Activated CD4-positive, alpha-beta T cell treated with anti-CD3 and anti-CD28 coated beads, Interleukin-2, amount 10 ng/mL, durations not matched to agents 24 days and 14 days (primary cell): Measurements from ENCODE around the gene MITF. TPM values are rescaled to one million over a fixed set of nuclear protein-coding genes. Genes with fewer than 3 reads are reported as not detected.

Experiments used
- DNase-seq: peaks from one replicate; pipeline ENCODE4 v3.0.0; 2022
- H3K27ac Mint-ChIP-seq: one replicate; pipeline ENCODE4 v1.8.0; 2022; ENCODE audit warnings: mild to moderate bottlenecking, mixed read lengths
- H3K27me3 Mint-ChIP-seq: one replicate; pipeline ENCODE4 v1.8.0; 2022; ENCODE audit warnings: mixed read lengths
- H3K36me3 Mint-ChIP-seq: one replicate; pipeline ENCODE4 v1.8.0; 2022; ENCODE audit warnings: low read depth, mild to moderate bottlenecking, mixed read lengths
- H3K4me1 Mint-ChIP-seq: one replicate; pipeline ENCODE4 v1.8.0; 2021; ENCODE audit warnings: mixed read lengths
- H3K4me3 Mint-ChIP-seq: one replicate; pipeline ENCODE4 v1.8.0; 2022; ENCODE audit warnings: mild to moderate bottlenecking, moderate library complexity, mixed read lengths
- H3K9me3 Mint-ChIP-seq: one replicate; pipeline ENCODE4 v1.8.0; 2021; ENCODE audit warnings: mixed read lengths
- intact Hi-C: fragments of 100-400 bp; cut with micrococcal nuclease; formaldehyde crosslinking; loops from one replicate; pipeline ENCODE4 v1.15.1; 2023
- total RNA-seq: library from RNA; stranded (reverse); gene quantifications from 2 replicates; pipeline ENCODE4 v1.2.3, GENCODE V29; 2022

The MITF gene
- 0.16 and 0.52 TPM in 2 replicates for total RNA-seq

DNA sequence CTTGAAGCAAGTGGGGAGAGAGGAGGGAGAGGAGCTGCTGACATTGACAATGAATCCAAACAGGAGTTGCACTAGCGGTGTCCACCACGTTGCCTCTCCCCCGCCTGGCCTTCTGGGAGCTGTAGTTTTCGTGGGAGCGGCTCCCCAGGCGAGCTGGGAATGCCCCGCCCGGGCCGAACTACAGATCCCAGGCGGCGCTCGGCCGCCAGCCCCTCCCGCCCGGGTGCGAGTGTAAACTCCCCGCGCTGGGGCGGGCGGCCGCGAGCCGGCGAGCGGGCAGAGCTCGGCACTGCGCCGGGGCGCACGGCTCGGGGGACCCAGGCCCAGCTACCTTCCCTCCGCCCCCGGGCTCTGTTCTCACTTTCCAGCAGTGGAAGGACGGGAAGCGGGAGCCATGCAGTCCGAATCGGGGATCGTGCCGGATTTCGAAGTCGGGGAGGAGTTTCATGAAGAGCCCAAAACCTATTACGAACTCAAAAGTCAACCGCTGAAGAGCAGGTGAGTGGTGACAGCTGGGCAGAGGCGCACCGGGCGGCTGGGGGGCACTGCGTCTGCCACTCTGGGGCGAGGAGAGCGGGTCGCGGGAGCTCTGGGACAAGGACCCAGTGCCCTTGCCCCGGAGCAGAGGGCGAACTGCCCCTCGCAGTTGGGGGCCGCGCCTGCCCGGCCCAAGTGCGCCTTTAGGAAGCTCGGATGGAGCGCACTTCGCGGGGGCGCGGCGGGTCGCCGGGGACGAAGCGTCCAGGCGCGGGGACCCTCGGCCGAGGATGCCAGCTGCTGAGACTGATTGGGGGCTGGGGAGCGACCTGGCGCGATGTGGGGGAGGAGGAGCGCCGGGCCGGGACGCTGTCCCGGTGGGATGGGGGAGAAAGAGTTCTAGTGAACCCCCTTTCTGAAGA lies at the start of gene MITF:
TSS of gene MITF (plus strand) at position 261 of the 899 bp plus-strand sequence. CDS start at position 395, 134 bp downstream.
- no peaks in the 10 kb centered on the region for H3K36me3 Mint-ChIP-seq
- peak; percentile 81 for DNase-seq
- intact Hi-C loops: no loop called here
- H3K4me3 Mint-ChIP-seq: peak within 1 kb of the TSS; percentile 68
- H3K9me3 Mint-ChIP-seq: no peaks in the 10 kb centered on the region
- peaks cover 53% of the 10 kb centered on the region for H3K27me3 Mint-ChIP-seq
- peaks cover 3% of the 10 kb centered on the region for H3K4me1 Mint-ChIP-seq
- H3K27ac Mint-ChIP-seq: no peak within 1 kb of the TSS

DNA sequence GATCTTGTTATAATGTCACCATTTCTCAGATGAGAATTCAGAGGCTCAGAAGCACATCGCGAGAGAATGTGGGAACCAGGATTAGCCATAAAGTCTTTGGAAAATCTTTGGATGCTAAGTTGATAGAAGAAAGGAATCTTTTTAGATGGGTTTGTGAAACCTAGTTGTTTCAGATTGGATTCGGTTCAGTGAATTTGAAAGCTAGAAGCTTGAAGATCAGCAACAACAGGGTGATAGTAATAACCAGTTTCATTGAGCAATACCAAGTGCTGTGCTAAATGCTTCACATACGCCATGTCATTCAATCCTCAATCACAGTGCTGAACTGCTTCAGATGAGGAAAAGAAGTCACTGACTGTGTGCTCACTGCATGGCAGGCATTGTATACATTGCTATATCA lies 47.4 kb upstream of the MITF start:
- Mint-ChIP-seq H3K4me1 (no peaks in the 10 kb centered on the region), H3K9me3 (no peaks in the 10 kb centered on the region), H3K27me3 (no peaks in the 10 kb centered on the region), H3K4me3 (no peak overlapping the region), H3K36me3 (no peaks in the 10 kb centered on the region), H3K27ac (no peak overlapping the region)
- no peak for DNase-seq
- intact Hi-C loops: no loop called here

DNA sequence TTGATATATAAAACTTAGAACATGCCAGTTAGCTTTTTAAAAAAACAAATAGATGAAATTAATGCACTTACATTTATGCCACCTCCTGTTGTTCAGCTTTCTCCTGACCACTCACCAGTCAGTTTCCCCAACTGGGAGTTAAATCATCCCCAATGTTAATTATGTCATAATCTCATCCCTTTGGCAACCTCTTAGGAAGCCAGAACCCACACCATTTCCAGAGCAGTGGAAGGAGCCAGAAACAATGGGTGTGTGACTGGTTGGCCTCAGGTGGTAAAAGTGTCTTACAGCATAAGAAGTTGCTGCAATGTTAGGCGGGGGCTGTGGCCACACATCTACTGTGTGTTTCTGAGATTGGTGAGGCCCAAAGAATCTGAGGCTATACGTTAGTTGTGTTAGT lies 46.5 kb upstream of the MITF start:
- Mint-ChIP-seq H3K36me3 (no peaks in the 10 kb centered on the region), H3K9me3 (no peaks in the 10 kb centered on the region), H3K4me3 (no peak overlapping the region), H3K27me3 (no peaks in the 10 kb centered on the region), H3K27ac (no peak overlapping the region), H3K4me1 (no peaks in the 10 kb centered on the region)
- DNase-seq: no peak
- intact Hi-C loops: no loop called here

- H3K36me3 Mint-ChIP-seq: no peaks in the 10 kb centered on the region
- no peaks in the 10 kb centered on the region for H3K4me1 Mint-ChIP-seq
- H3K4me3 Mint-ChIP-seq: no peak overlapping the region
- H3K27ac Mint-ChIP-seq: no peak overlapping the region
- no peaks in the 10 kb centered on the region for H3K27me3 Mint-ChIP-seq
- DNase-seq: no peak
- intact Hi-C loops: no loop called here
- no peaks in the 10 kb centered on the region for H3K9me3 Mint-ChIP-seq
Measured at GRCh38 chr3:69695443-69695842, 43.8 kb upstream of the MITF start.

DNA sequence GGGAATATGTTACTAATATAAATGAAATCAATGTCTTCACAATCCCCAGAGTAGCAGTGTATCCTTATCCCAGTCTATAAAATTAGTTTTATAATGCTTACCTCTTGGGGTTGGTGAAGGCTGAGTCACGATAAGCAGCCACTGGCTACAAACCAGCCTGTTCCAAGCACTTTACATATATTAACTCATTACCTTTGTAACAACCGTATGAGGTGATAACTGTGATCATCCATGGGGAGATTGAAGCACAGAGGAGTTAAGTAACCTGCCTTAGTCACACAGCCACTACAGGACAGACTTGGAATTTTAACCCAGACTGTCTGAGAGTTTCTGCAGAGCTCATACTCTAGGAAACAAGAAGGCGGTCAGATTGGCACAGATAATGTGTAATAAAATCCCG lies 43.3 kb upstream of the MITF start:
- no peak for DNase-seq
- H3K9me3 Mint-ChIP-seq: no peaks in the 10 kb centered on the region
- no peak overlapping the region for H3K4me3 Mint-ChIP-seq
- H3K27ac Mint-ChIP-seq: no peak overlapping the region
- H3K36me3 Mint-ChIP-seq: no peaks in the 10 kb centered on the region
- no peaks in the 10 kb centered on the region for H3K27me3 Mint-ChIP-seq
- intact Hi-C loops: no loop called here
- H3K4me1 Mint-ChIP-seq: no peaks in the 10 kb centered on the region

DNA sequence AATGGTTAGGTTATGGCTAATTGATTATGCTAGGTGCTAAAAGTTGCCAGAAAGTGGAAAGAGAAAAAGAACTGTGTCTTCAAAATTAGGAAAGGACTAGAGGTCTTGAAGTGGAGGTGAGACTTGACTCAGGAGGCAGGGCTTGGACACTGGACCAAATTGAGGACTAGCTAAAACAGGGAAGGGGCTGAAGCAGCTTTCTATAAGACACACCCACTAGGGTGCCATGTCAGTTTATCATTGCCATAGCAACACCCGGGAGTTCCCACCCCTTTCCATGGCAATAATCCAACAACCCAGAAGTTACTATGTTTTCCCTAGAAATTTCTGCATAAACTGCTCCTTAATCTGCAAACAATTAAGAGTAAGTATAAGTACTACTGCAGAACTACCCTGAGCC lies 42.9 kb upstream of the MITF start:
- intact Hi-C loops: no loop called here
- H3K4me3 Mint-ChIP-seq: no peak overlapping the region
- DNase-seq: no peak
- no peaks in the 10 kb centered on the region for H3K4me1 Mint-ChIP-seq
- peaks cover 1% of the 10 kb centered on the region for H3K9me3 Mint-ChIP-seq
- H3K27ac Mint-ChIP-seq: no peak overlapping the region
- H3K27me3 Mint-ChIP-seq: no peaks in the 10 kb centered on the region
- no peaks in the 10 kb centered on the region for H3K36me3 Mint-ChIP-seq

DNA sequence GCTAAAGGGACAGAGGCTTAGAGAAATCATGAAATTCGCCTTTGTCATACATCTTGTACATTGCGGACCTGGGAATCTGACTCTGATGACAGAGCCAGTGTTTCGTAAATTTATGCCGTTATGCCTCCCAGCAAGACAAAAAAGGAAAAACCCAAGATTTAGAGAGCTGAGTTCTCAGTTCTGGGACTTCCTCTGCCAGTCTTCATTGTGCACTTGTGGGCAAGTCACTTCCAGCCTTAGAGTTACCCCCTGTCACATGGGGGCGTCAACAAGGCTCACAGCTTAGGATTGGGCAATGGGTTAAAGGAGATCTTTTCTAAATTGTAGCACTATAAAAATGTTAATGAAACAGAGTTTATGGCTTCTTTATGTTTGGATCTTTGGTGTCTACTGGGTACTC lies 41.9 kb upstream of the MITF start:
- H3K27ac Mint-ChIP-seq: no peak overlapping the region
- H3K27me3 Mint-ChIP-seq: no peaks in the 10 kb centered on the region
- H3K4me3 Mint-ChIP-seq: no peak overlapping the region
- H3K36me3 Mint-ChIP-seq: no peaks in the 10 kb centered on the region
- H3K4me1 Mint-ChIP-seq: no peaks in the 10 kb centered on the region
- intact Hi-C loops: no loop called here
- DNase-seq: no peak
- H3K9me3 Mint-ChIP-seq: peaks cover 4% of the 10 kb centered on the region

DNA sequence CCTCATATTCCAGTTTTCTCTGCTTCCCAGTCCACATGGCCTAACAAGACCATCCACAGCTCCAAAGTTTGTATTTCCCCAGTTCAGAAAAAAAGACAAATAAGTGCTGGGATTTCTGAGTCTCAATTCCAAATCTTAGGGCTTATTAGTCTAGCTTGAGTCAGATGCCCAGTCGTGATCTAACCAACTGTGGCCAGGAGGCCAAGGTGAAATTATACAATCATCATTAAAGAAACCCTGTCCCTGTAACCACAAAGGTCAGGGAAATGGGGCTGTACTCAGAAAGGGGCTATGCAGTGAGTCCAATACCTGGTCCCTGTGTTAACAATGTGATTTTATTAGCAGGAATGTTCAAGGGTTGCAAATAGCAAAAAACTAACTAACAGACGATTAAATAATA lies 40.5 kb upstream of the MITF start:
- no peak for DNase-seq
- Mint-ChIP-seq H3K9me3 (peaks cover 4% of the 10 kb centered on the region), H3K4me1 (no peaks in the 10 kb centered on the region), H3K36me3 (no peaks in the 10 kb centered on the region), H3K27me3 (no peaks in the 10 kb centered on the region), H3K27ac (no peak overlapping the region), H3K4me3 (no peak overlapping the region)
- intact Hi-C loops: no loop called here

- intact Hi-C loops: no loop called here
- no peak for DNase-seq
- H3K9me3 Mint-ChIP-seq: peaks cover 4% of the 10 kb centered on the region
- no peak overlapping the region for H3K27ac Mint-ChIP-seq
- no peaks in the 10 kb centered on the region for H3K4me1 Mint-ChIP-seq
- no peak overlapping the region for H3K4me3 Mint-ChIP-seq
- no peaks in the 10 kb centered on the region for H3K27me3 Mint-ChIP-seq
- H3K36me3 Mint-ChIP-seq: no peaks in the 10 kb centered on the region
Measured at GRCh38 chr3:69699183-69699582, 40.1 kb upstream of the MITF start.

DNA sequence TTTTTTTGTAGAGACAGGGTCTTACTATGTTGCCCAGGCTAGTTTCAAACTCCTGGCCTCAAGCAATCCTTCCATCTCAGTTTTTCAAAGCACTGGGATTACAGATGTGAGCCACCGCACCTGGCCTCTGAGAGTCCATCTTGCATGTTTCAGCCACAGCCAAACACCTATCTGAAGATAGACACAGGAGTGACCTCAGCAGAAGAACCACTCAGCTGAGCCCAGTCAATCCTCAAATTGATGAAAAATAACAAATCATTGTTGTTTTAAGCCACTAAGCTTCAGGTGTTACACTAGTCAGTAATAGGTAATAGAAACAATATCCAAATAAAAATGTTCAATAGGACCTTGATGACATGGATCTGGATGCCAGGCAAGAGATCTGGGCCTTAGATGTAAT lies 38.3 kb upstream of the MITF start:
- intact Hi-C loops: no loop called here
- Mint-ChIP-seq H3K27me3 (no peaks in the 10 kb centered on the region), H3K9me3 (peaks cover 4% of the 10 kb centered on the region), H3K4me3 (no peak overlapping the region), H3K36me3 (no peaks in the 10 kb centered on the region), H3K27ac (no peak overlapping the region), H3K4me1 (no peaks in the 10 kb centered on the region)
- no peak for DNase-seq

DNA sequence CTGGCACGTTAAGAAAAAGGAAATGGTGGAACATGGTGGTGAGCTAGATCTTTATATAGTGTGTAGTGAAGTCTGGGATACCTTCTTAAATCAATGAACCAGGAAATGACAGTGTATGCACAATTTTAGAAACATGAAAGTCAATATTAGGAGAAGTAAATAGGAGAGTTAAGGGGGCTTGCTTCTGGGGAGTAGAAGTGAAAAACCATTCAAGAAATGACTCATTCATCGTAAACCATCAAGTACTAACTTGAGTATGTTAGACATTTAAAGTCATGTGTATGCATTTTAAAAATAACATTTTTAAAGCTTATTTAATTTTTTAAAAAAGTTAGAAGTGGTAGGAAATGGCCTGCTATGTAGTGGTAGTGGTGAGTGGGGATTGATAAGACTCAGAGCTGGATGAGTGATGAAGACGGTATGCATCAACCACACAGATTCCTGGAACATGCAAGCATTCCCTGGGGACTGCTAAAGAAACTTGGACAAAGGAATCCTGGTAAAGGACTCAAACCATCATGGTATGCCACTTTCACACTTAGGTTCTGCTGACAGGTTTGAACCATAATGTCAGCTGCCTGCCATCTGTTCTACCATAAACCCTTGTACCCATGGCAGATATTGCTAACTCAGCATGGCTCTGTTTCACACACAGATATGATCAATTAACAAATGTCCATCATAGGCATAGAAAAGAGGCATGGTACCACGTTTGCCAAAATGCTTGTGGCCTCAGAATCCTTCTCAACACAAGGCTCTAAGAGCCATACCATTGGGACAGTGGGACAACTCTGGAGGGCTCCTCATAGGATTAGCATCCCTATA lies 28.9 kb upstream of the MITF start:
- DNase-seq: no peak
- H3K4me1 Mint-ChIP-seq: no peaks in the 10 kb centered on the region
- intact Hi-C loops: no loop called here
- no peak overlapping the region for H3K27ac Mint-ChIP-seq
- H3K9me3 Mint-ChIP-seq: no peaks in the 10 kb centered on the region
- no peak overlapping the region for H3K4me3 Mint-ChIP-seq
- H3K27me3 Mint-ChIP-seq: no peaks in the 10 kb centered on the region
- H3K36me3 Mint-ChIP-seq: no peaks in the 10 kb centered on the region

- no peak for DNase-seq
- no peaks in the 10 kb centered on the region for H3K36me3 Mint-ChIP-seq
- no peaks in the 10 kb centered on the region for H3K27me3 Mint-ChIP-seq
- H3K9me3 Mint-ChIP-seq: no peaks in the 10 kb centered on the region
- H3K4me3 Mint-ChIP-seq: no peak overlapping the region
- H3K4me1 Mint-ChIP-seq: no peaks in the 10 kb centered on the region
- intact Hi-C loops: no loop called here
- H3K27ac Mint-ChIP-seq: no peak overlapping the region
Measured at GRCh38 chr3:69712269-69712668, 27.0 kb upstream of the MITF start.

DNA sequence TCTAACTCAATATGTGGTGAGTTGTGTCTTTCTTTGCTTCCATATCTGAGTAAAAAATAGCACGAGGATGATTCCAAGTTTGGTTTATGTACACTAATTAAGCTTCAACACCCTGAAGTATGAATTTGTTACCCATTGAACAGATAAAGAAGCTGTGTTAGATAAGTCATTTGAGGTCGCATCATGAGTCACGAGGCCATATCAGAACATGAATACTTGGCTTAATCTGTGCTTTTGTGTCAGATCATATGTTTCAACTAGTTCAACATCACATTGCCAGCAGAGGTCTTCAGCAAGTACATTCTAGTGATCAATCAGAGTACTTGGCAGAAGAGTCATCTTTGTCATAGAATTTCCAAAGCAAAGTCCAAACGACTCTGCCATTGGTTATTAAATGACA lies 26.3 kb upstream of the MITF start:
- Mint-ChIP-seq H3K36me3 (no peaks in the 10 kb centered on the region), H3K27ac (no peak overlapping the region), H3K4me3 (no peak overlapping the region), H3K4me1 (no peaks in the 10 kb centered on the region), H3K27me3 (no peaks in the 10 kb centered on the region), H3K9me3 (no peaks in the 10 kb centered on the region)
- DNase-seq: no peak
- intact Hi-C loops: no loop called here

GRCh38 chr3:69715204-69715603 lies 24.1 kb upstream of the MITF start:
- H3K4me1 Mint-ChIP-seq: no peaks in the 10 kb centered on the region
- no peak overlapping the region for H3K27ac Mint-ChIP-seq
- H3K27me3 Mint-ChIP-seq: no peaks in the 10 kb centered on the region
- DNase-seq: no peak
- no peak overlapping the region for H3K4me3 Mint-ChIP-seq
- H3K36me3 Mint-ChIP-seq: no peaks in the 10 kb centered on the region
- intact Hi-C loops: no loop called here
- no peaks in the 10 kb centered on the region for H3K9me3 Mint-ChIP-seq
